RWPE2 (cell line): ENCODE data around the gene NTPCR.
"Not testable (repeated sequence)": the region's sequence is repeated elsewhere in the genome, so short reads cannot be mapped to it uniquely, and the experiment has no call there.

Experiments used
- ATAC-seq: fragments of 200-7000 bp; cut with Tn5 transposase; 3 replicates; pipeline ENCODE4 v1.9.1; 2021; ENCODE audit warnings: low read depth
- DNase-seq: peaks from one replicate; pipeline ENCODE4 v3.0.0-alpha.2; 2020; ENCODE audit warnings: low spot score
- H3K27ac ChIP-seq: fragments of 450-650 bp; 2 replicates; pipeline ENCODE4 v1.5.1; 2017; ENCODE audit warnings: mild to moderate bottlenecking; ENCODE audit not compliant: poor library complexity, severe bottlenecking
- H3K27me3 ChIP-seq: fragments of 250-450 bp; sonication (Bioruptor Pico); 2 replicates; pipeline ENCODE4 v1.5.1; 2021; ENCODE audit warnings: mild to moderate bottlenecking, moderate library complexity; ENCODE audit not compliant: insufficient read depth, poor library complexity, severe bottlenecking
- H3K36me3 ChIP-seq: fragments of 250-450 bp; sonication (Bioruptor Pico); 2 replicates; pipeline ENCODE4 v1.5.1; 2020; ENCODE audit warnings: low read depth, mild to moderate bottlenecking, moderate library complexity
- H3K4me1 ChIP-seq: fragments of 250-450 bp; sonication (Bioruptor Pico); 2 replicates; pipeline ENCODE4 v1.5.1; 2021; ENCODE audit warnings: mild to moderate bottlenecking, moderate library complexity; ENCODE audit not compliant: insufficient read depth, poor library complexity, severe bottlenecking
- H3K4me3 ChIP-seq: fragments of 250-450 bp; sonication (Bioruptor Pico); 2 replicates; pipeline ENCODE4 v1.5.1; 2021; ENCODE audit warnings: mild to moderate bottlenecking, moderate library complexity; ENCODE audit not compliant: severe bottlenecking
- H3K9me3 ChIP-seq: fragments of 250-450 bp; sonication (Bioruptor Pico); 2 replicates; pipeline ENCODE4 v1.5.1; 2021; ENCODE audit warnings: mild to moderate bottlenecking, moderate library complexity; ENCODE audit not compliant: severe bottlenecking
- TF ChIP-seq, protein P1 (sequence below): fragments of 450-650 bp; IDR thresholded peaks from one replicate; pipeline ENCODE4 v1.5.1; 2017; ENCODE audit warnings: mild to moderate bottlenecking, moderate library complexity; ENCODE audit not compliant: poor library complexity, severe bottlenecking

NTPCR gene

GRCh38 chr1:232998646-232999045 is 48.2 kb downstream of the NTPCR start:
- no peak for ATAC-seq
- H3K27ac ChIP-seq = no peak overlapping the region
- no peaks in the 10 kb centered on the region for H3K4me1 ChIP-seq
- DNase-seq = no peak
- no peak overlapping the region for H3K4me3 ChIP-seq
- H3K27me3 ChIP-seq = no peaks in the 10 kb centered on the region
- TF ChIP-seq, protein P1, sequence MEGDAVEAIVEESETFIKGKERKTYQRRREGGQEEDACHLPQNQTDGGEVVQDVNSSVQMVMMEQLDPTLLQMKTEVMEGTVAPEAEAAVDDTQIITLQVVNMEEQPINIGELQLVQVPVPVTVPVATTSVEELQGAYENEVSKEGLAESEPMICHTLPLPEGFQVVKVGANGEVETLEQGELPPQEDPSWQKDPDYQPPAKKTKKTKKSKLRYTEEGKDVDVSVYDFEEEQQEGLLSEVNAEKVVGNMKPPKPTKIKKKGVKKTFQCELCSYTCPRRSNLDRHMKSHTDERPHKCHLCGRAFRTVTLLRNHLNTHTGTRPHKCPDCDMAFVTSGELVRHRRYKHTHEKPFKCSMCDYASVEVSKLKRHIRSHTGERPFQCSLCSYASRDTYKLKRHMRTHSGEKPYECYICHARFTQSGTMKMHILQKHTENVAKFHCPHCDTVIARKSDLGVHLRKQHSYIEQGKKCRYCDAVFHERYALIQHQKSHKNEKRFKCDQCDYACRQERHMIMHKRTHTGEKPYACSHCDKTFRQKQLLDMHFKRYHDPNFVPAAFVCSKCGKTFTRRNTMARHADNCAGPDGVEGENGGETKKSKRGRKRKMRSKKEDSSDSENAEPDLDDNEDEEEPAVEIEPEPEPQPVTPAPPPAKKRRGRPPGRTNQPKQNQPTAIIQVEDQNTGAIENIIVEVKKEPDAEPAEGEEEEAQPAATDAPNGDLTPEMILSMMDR = no peak
- no peaks in the 10 kb centered on the region for H3K9me3 ChIP-seq
- H3K36me3 ChIP-seq = no peaks in the 10 kb centered on the region

DNA sequence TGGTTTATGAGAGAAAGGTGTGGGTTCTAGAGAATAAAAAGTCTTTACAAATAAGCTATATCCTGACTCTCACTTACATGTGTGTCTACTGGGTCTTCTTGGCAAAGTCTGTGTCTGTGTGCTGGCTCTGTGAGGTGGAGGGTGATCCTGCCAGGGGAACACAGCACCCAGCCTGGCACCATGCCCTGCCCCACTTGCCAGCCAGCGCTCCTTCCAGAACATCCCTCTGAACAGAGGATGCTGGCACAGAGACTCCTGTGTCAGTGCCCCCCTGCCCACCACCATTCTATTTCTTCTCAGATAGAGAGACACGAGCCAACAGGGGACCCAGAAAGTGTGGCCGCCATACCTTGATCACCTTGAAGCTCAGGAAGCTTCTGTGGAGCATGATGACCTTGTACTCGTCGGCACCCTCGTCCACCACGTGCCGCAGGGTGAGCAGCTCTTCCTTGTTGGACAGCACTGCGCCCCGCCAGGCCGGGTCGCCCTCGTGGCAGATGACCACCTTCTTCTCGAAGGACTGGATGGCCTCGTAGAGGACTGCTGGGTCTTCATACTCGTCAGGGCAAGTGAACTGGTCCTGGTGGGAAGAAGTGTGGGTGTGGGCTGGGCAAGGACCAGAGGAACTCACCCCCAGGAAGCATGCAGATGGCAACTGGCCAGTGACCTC is 49.7 kb downstream of the NTPCR start:
- Histone ChIP-seq H3K4me1 (no peaks in the 10 kb centered on the region), H3K4me3 (no peak overlapping the region), H3K27ac (no peak overlapping the region), H3K9me3 (no peaks in the 10 kb centered on the region), H3K27me3 (no peaks in the 10 kb centered on the region), H3K36me3 (no peaks in the 10 kb centered on the region)
- no peak for ATAC-seq
- DNase-seq = no peak
- TF ChIP-seq, protein P1 = no peak

GRCh38 chr1:233003638-233004037 is 53.2 kb downstream of the NTPCR start:
- not testable (repeated sequence) for H3K4me1 ChIP-seq, H3K27ac ChIP-seq, H3K36me3 ChIP-seq, H3K4me3 ChIP-seq, DNase-seq, H3K27me3 ChIP-seq, ATAC-seq, H3K9me3 ChIP-seq

DNA sequence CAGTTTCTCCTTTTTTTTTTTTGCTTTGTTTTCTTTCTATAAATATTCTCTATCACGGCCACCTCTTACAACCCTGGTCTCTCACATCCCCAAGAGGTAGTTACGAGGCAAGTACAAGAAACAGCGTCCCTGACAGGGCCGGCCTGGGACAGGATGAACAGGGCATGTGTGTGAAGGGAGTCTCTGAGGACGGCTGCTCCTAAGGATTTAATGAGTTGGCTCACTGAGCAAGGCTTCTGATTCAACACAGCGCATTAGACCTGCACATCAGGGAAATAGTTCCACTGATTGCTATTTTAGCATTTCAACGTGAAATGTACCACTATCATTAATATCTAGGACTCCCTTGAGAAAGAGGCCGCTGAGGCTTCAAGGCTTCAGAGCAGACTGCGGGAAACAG is 54.0 kb downstream of the NTPCR start:
- H3K4me1 ChIP-seq = no peaks in the 10 kb centered on the region
- H3K27ac ChIP-seq = no peak overlapping the region
- TF ChIP-seq, protein P1 = no peak
- H3K4me3 ChIP-seq = no peak overlapping the region
- no peaks in the 10 kb centered on the region for H3K27me3 ChIP-seq
- DNase-seq (no peak), ATAC-seq (no peak)
- H3K36me3 ChIP-seq = no peaks in the 10 kb centered on the region
- no peaks in the 10 kb centered on the region for H3K9me3 ChIP-seq

GRCh38 chr1:233005156-233005555 is 54.7 kb downstream of the NTPCR start:
- no peaks in the 10 kb centered on the region for H3K27me3 ChIP-seq
- H3K4me1 ChIP-seq = no peaks in the 10 kb centered on the region
- no peak for ATAC-seq
- H3K4me3 ChIP-seq = no peak overlapping the region
- TF ChIP-seq, protein P1 = no peak
- H3K9me3 ChIP-seq = no peaks in the 10 kb centered on the region
- no peak for DNase-seq
- H3K36me3 ChIP-seq = no peaks in the 10 kb centered on the region
- no peak overlapping the region for H3K27ac ChIP-seq
